ENCODE measurements around the gene MLLT10. TPM values are rescaled to one million over a fixed set of nuclear protein-coding genes. Genes with fewer than 3 reads are reported as not detected.

The MLLT10 gene
- total and polyA plus RNA-seq, 4 experiments from 2014 or later = 5.2 to 73.4 (median 36.5) TPM

GRCh38 chr10:21519941-21520436 lies 14.0 kb upstream of the MLLT10 start:
- intact Hi-C loops (cut with micrococcal nuclease) = loop anchor here (10.0 kb wide), 2 partner anchors 735 to 1145 kb away; no protein-coding TSS in a partner anchor
- POLR2A ChIA-PET (ENCODE audit: partially characterized antibody) = interaction anchor here (0.7 to 3.8 kb wide), 5 partner anchors 10 to 471 kb away, joined by 3 to 19 read pairs (median 6); partner anchors contain the start of gene MLLT10
- Histone ChIP-seq H3K27ac (ENCODE audit: low read depth, low read length) (no peak overlapping the region), H3K4me1 (ENCODE audit: insufficient read depth, low read length) (peaks cover 41% of the 10 kb centered on the region), H3K36me3 (ENCODE audit: insufficient read depth, low read length) (no peaks in the 10 kb centered on the region), H3K9me3 (ENCODE audit: control insufficient read depth in 1 of 2, low read length in 2 of 2) (no peaks in the 10 kb centered on the region), H3K4me3 (ENCODE audit: low read length in 2 of 2) (peak overlapping the region in 1 of 2 donors; percentile 29), H3K27me3 (ENCODE audit: insufficient read depth, low read length) (peaks cover 51% of the 10 kb centered on the region)
- Mint-ChIP-seq H3K27me3 (peaks cover 48 to 52% of the 10 kb centered on the region in 2 donors), H3K4me3 (peak overlapping the region; percentile 1 to 81 (median 68)), H3K36me3 (no peaks in the 10 kb centered on the region), H3K4me1 (peaks cover 23 to 55% (median 35%) of the 10 kb centered on the region in 4 donors), H3K9me3 (peaks cover 0 to 9% (median 0%) of the 10 kb centered on the region in 8 donors), H3K27ac (peak overlapping the region in 4 of 7 donors; percentile 24 to 77 (median 60))
- peak in 4 of 5 donors; percentile 22 to 39 (median 38) for DNase-seq
- CTCF ChIA-PET (ENCODE audit: partially characterized antibody) = interaction anchor here (1.1 kb wide), 1 partner anchor 24 kb away, joined by 6 read pairs; no protein-coding TSS in a partner anchor

DNA sequence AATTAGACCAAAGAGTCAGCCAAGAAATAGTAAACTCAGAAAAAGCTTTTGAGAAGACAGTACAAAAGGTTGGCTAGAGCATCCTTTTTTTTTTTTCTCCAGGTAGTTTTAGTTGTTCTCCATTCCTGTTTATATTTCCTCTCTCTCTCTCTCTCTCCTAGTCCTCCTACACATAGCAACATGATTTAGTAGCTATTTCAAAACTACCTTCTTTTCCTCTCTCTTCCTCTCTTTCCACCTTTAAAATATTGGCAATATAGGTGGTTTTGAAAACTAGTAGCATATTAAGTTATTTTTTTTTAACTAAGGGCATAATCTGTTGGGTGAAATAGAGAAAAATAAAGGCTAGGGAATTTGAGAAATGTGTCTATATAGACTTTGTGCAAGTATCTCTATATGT lies 13.5 kb upstream of the MLLT10 start:
- peaks cover 47% of the 10 kb centered on the region for H3K4me1 ChIP-seq (ENCODE audit: insufficient read depth, low read length)
- POLR2A ChIA-PET (ENCODE audit: partially characterized antibody) = interaction anchor here (0.9 to 3.8 kb wide), 4 partner anchors 10 to 818 kb away, joined by 4 to 19 read pairs (median 7); partner anchors contain the start of gene MLLT10

GRCh38 chr10:21520949-21521348 lies 13.1 kb upstream of the MLLT10 start:
- H3K27me3 ChIP-seq (ENCODE audit: insufficient read depth, low read length) = peaks cover 42% of the 10 kb centered on the region
- intact Hi-C loops (cut with micrococcal nuclease) = loop anchor here (10.0 kb wide), 2 partner anchors 734 to 1144 kb away; no protein-coding TSS in a partner anchor
- H3K27ac Mint-ChIP-seq = peak overlapping the region in 1 of 7 donors; percentile 71

More for the DNA sequence above, 13.5 kb upstream of the MLLT10 start:
- peaks cover 0 to 9% (median 0%) of the 10 kb centered on the region in 8 donors for H3K9me3 Mint-ChIP-seq
- intact Hi-C loops (cut with micrococcal nuclease) = loop anchor here (10.0 kb wide), 2 partner anchors 734 to 1144 kb away; no protein-coding TSS in a partner anchor
- peaks cover 28 to 57% (median 40%) of the 10 kb centered on the region in 4 donors for H3K4me1 Mint-ChIP-seq
- H3K27me3 Mint-ChIP-seq = peaks cover 43 to 47% of the 10 kb centered on the region in 2 donors
- peaks cover 0 to 1% of the 10 kb centered on the region in 2 donors for H3K36me3 Mint-ChIP-seq
- Histone ChIP-seq H3K4me3 (ENCODE audit: low read length in 2 of 2) (no peak overlapping the region), H3K27ac (ENCODE audit: low read depth, low read length) (no peak overlapping the region), H3K9me3 (ENCODE audit: control insufficient read depth in 1 of 2, low read length in 2 of 2) (no peaks in the 10 kb centered on the region), H3K27me3 (ENCODE audit: insufficient read depth, low read length) (peaks cover 46% of the 10 kb centered on the region), H3K36me3 (ENCODE audit: insufficient read depth, low read length) (no peaks in the 10 kb centered on the region)
- peak overlapping the region in 1 of 7 donors; percentile 71 for H3K27ac Mint-ChIP-seq
- peak overlapping the region in 5 of 8 donors; percentile 13 to 80 (median 44) for H3K4me3 Mint-ChIP-seq
- DNase-seq = no peak
- CTCF ChIA-PET (ENCODE audit: partially characterized antibody) = interaction anchor here (1.1 to 1.2 kb wide), 2 partner anchors 23 to 24 kb away, joined by 3 to 6 read pairs; no protein-coding TSS in a partner anchor

DNA sequence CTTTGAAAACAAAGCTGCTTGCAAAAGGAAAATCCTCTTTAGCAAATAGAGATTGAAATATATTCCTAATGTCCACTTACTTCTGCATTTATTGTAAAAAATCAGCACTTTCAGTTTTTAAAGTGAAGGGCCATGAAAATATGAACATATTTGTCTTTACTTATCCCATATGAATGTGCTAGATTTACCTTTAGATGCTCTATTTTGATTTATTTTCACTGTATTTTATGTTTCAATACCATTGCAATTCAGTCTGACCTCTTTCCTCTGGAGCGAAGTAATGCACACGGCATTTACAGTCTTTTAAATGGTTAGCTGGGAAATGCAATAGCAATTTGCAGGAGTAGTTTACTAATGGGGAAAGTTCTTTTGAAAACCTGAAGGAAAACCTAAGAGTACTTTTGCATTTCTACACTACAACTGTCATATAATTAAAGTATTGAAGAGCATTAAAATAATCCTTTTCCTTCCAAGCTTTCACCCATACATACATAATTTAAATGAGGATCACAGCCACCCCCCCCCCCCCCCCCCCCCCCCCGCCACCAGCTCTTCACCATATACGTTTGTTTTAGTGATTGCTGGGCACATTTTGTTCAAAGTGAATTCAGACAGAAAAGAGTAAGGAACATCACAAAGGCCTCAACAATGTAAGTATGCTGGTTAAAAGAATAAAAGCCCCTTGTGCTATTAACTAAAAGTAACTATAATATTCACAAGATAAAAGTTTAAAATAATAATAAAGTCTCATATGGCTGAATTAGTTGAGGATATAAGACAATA lies 12.1 kb upstream of the MLLT10 start:
- no peak overlapping the region for H3K4me3 ChIP-seq (ENCODE audit: low read length in 2 of 2)
- peaks cover 0 to 10% (median 0%) of the 10 kb centered on the region in 8 donors for H3K9me3 Mint-ChIP-seq
- peaks cover 45% of the 10 kb centered on the region for H3K4me1 ChIP-seq (ENCODE audit: insufficient read depth, low read length)
- ChIA-PET CTCF (ENCODE audit: partially characterized antibody) (interaction anchor here (1.2 kb wide), 1 partner anchor 24 kb away, joined by 3 read pairs; no protein-coding TSS in a partner anchor), POLR2A (ENCODE audit: partially characterized antibody) (interaction anchor here (0.9 to 1.9 kb wide), 3 partner anchors 11 to 817 kb away, joined by 3 to 5 read pairs (median 4); partner anchors contain the start of gene DNAJC1)
- H3K27ac Mint-ChIP-seq = no peak overlapping the region
- intact Hi-C loops (cut with micrococcal nuclease) = loop anchor here (10.0 kb wide), 2 partner anchors 733 to 1143 kb away; no protein-coding TSS in a partner anchor
- H3K27ac ChIP-seq (ENCODE audit: low read depth, low read length) = no peak overlapping the region
- peaks cover 36 to 42% of the 10 kb centered on the region in 2 donors for H3K27me3 Mint-ChIP-seq
- peaks cover 27 to 59% (median 40%) of the 10 kb centered on the region in 4 donors for H3K4me1 Mint-ChIP-seq
- H3K4me3 Mint-ChIP-seq = no peak overlapping the region
- DNase-seq = no peak
- no peaks in the 10 kb centered on the region for H3K36me3 ChIP-seq (ENCODE audit: insufficient read depth, low read length)
- H3K27me3 ChIP-seq (ENCODE audit: insufficient read depth, low read length) = peaks cover 40% of the 10 kb centered on the region
- no peaks in the 10 kb centered on the region for H3K9me3 ChIP-seq (ENCODE audit: control insufficient read depth in 1 of 2, low read length in 2 of 2)
- peaks cover 0 to 7% of the 10 kb centered on the region in 2 donors for H3K36me3 Mint-ChIP-seq

More at GRCh38 chr10:21520949-21521348, 13.1 kb upstream of the MLLT10 start:
- Histone ChIP-seq H3K36me3 (ENCODE audit: insufficient read depth, low read length) (no peaks in the 10 kb centered on the region), H3K4me3 (ENCODE audit: low read length in 2 of 2) (no peak overlapping the region), H3K4me1 (ENCODE audit: insufficient read depth, low read length) (peaks cover 47% of the 10 kb centered on the region), H3K9me3 (ENCODE audit: control insufficient read depth in 1 of 2, low read length in 2 of 2) (no peaks in the 10 kb centered on the region), H3K27ac (ENCODE audit: low read depth, low read length) (no peak overlapping the region)
- Mint-ChIP-seq H3K4me1 (peaks cover 27 to 55% (median 39%) of the 10 kb centered on the region in 4 donors), H3K27me3 (peaks cover 39 to 42% of the 10 kb centered on the region in 2 donors), H3K9me3 (peaks cover 0 to 9% (median 0%) of the 10 kb centered on the region in 8 donors), H3K4me3 (no peak overlapping the region), H3K36me3 (peaks cover 0 to 2% of the 10 kb centered on the region in 2 donors)
- ChIA-PET CTCF (ENCODE audit: partially characterized antibody) (interaction anchor here (1.2 kb wide), 1 partner anchor 23 kb away, joined by 3 read pairs; no protein-coding TSS in a partner anchor), POLR2A (ENCODE audit: partially characterized antibody) (interaction anchor here (0.9 to 3.8 kb wide), 4 partner anchors 9 to 818 kb away, joined by 3 to 19 read pairs (median 6); partner anchors contain the start of genes DNAJC1 and MLLT10)
- no peak for DNase-seq

- Histone ChIP-seq H3K4me3 (ENCODE audit: low read length in 2 of 2) (no peak overlapping the region), H3K36me3 (ENCODE audit: insufficient read depth, low read length) (no peaks in the 10 kb centered on the region), H3K27me3 (ENCODE audit: insufficient read depth, low read length) (peaks cover 32% of the 10 kb centered on the region), H3K9me3 (ENCODE audit: control insufficient read depth in 1 of 2, low read length in 2 of 2) (no peaks in the 10 kb centered on the region), H3K27ac (ENCODE audit: low read depth, low read length) (no peak overlapping the region), H3K4me1 (ENCODE audit: insufficient read depth, low read length) (peaks cover 46% of the 10 kb centered on the region)
- Mint-ChIP-seq H3K36me3 (peaks cover 0 to 7% of the 10 kb centered on the region in 2 donors), H3K27ac (peak overlapping the region in 1 of 7 donors; percentile 43), H3K4me1 (peaks cover 23 to 56% (median 40%) of the 10 kb centered on the region in 4 donors), H3K4me3 (peak overlapping the region in 1 of 8 donors; percentile 23), H3K27me3 (peaks cover 31 to 37% of the 10 kb centered on the region in 2 donors), H3K9me3 (peaks cover 0 to 9% (median 0%) of the 10 kb centered on the region in 8 donors)
- intact Hi-C loops (cut with micrococcal nuclease) = loop anchor here (10.0 kb wide), 2 partner anchors 732 to 1142 kb away; no protein-coding TSS in a partner anchor
- no peak for DNase-seq
- CTCF ChIA-PET (ENCODE audit: partially characterized antibody) = no interaction called here
- POLR2A ChIA-PET (ENCODE audit: partially characterized antibody) = interaction anchor here (1.4 kb wide), 1 partner anchor 10 kb away, joined by 5 read pairs; no protein-coding TSS in a partner anchor
These were observed 11.2 kb upstream of the MLLT10 start for GRCh38 chr10:21522631-21523406.

GRCh38 chr10:21523557-21524008 lies 10.4 kb upstream of the MLLT10 start:
- Histone ChIP-seq H3K9me3 (ENCODE audit: control insufficient read depth in 1 of 2, low read length in 2 of 2) (no peaks in the 10 kb centered on the region), H3K27me3 (ENCODE audit: insufficient read depth, low read length) (peaks cover 24% of the 10 kb centered on the region), H3K4me1 (ENCODE audit: insufficient read depth, low read length) (peaks cover 39% of the 10 kb centered on the region), H3K27ac (ENCODE audit: low read depth, low read length) (no peak overlapping the region), H3K36me3 (ENCODE audit: insufficient read depth, low read length) (no peaks in the 10 kb centered on the region), H3K4me3 (ENCODE audit: low read length in 2 of 2) (no peak overlapping the region)
- Mint-ChIP-seq H3K27me3 (peaks cover 25 to 29% of the 10 kb centered on the region in 2 donors), H3K4me3 (peak overlapping the region in 3 of 8 donors; percentile 11 to 63 (median 37)), H3K4me1 (peaks cover 18 to 56% (median 34%) of the 10 kb centered on the region in 4 donors), H3K9me3 (peaks cover 0 to 2% (median 0%) of the 10 kb centered on the region in 8 donors), H3K36me3 (peaks cover 0 to 7% of the 10 kb centered on the region in 2 donors), H3K27ac (peak overlapping the region in 2 of 7 donors; percentile 43 to 78)
- ChIA-PET POLR2A (ENCODE audit: partially characterized antibody) (interaction anchor here (5.7 kb wide), 1 partner anchor 27 kb away, joined by 57 read pairs; no protein-coding TSS in a partner anchor), CTCF (ENCODE audit: partially characterized antibody) (no interaction called here)
- no peak for DNase-seq
- intact Hi-C loops (cut with micrococcal nuclease) = loop anchor here (2.0 to 10.0 kb wide), 3 partner anchors 479 to 1141 kb away; partner anchors contain the start of gene DNAJC1
